Astrocyte of the hippocampus (primary cell): ENCODE results near the gene ANAPC5.

Experiments used
- DNase-seq: peaks from one replicate; pipeline ENCODE4 v3.0.0; 2011; ENCODE audit warnings: low read depth, low spot score

The ANAPC5 gene

GRCh38 chr12:121260091-121260490, 92.1 kb downstream of the ANAPC5 start:
- DNase-seq, result no peak

- no peak for DNase-seq
Observed at GRCh38 chr12:121259074-121259473, 93.1 kb downstream of the ANAPC5 start.
